HG03439 (cell line): ENCODE measurements around the gene MYO5A.
"Not testable (repeated sequence)": the region's sequence is repeated elsewhere in the genome, so short reads cannot be mapped to it uniquely, and the experiment has no call there.

ENCODE experiments used
- ATAC-seq: cut with Tn5 transposase; IDR thresholded peaks from one replicate; pipeline ENCODE4 v1.9.1; 2021; ENCODE audit warnings: mild to moderate bottlenecking, moderate library complexity; ENCODE audit not compliant: unreplicated experiment

The MYO5A gene

DNA sequence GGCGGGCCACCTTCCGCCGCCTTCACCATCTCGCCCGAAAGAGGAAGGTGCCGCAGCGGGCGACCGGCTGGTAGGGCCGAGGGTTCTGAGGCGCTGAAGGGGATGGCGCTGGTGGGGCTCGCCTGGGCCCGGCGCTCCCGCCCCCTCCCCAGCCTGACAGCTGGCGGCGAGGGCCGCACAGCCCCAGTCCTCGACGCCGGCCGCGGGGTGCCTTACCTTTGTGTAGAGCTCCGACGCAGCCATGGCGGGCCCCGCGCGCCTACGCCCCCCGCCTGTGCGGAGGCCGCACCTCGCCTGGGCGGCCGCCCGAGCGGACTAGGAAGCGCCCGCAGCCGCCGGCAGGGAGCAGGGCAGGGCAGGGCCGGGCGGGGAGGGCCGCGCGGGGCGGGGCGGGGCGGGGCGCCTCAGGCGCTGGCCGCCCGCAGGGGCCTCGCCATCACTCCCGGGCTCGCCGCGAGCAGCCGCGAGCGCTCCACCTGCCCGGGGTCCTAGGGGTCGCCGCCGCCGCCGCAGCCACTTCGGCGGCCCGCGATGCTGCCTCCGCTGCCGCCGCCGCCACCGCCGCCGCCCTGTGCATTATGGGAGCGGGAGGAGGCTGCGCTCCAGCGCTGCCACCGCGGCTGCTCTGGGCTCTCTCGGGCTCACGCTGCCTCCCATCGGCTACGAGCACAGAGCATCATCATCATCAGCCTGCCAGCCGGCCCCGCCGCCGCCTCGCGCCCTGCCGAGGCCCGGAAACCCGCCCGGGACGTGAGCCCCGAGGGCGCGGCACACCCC lies at the start of gene MYO5A:
Gene MYO5A, minus strand, starts transcription at position 317 of the 777 bp plus-strand sequence. Its CDS starts 74 bp downstream, at position 243.
- peak; percentile 79 for ATAC-seq

DNA sequence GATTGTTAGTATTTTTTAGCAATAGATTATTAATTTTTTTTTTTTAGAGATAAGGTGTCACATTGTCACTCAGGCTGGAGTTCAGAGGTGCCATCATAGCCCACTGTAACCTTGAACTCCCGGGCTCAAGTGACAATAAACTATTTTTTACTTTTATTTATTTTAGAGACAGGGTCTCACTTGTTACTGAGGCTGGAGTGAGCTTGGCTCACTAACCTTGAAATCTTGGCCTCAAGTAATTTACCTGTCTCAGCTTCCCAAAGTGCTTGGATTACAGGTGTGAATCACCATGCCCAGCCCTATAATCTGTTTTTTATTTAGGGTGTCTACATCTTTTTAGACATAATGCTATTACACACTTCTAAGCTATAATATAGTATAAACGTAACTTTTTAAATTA lies 48.0 kb upstream of the MYO5A start:
- ATAC-seq = no peak

DNA sequence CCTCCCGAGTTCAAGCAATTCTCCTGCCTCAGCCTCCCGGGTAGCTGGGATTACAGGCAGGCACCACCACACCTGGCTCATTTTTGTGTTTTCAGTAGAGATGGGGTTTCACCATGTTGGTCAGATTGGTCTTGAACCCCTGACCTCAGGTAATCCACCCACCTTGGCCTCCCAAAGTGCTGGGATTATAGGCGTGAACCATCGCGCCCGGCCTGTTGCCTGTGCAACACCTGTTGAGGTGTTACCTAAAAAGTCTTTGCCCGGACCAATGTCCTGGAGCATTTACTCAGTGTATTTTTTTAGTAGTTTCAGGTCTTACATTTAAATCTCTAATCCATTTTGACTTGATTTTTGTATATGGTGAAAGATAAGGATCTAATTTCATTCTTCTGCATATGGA lies 46.9 kb upstream of the MYO5A start:
- ATAC-seq = not testable (repeated sequence)

DNA sequence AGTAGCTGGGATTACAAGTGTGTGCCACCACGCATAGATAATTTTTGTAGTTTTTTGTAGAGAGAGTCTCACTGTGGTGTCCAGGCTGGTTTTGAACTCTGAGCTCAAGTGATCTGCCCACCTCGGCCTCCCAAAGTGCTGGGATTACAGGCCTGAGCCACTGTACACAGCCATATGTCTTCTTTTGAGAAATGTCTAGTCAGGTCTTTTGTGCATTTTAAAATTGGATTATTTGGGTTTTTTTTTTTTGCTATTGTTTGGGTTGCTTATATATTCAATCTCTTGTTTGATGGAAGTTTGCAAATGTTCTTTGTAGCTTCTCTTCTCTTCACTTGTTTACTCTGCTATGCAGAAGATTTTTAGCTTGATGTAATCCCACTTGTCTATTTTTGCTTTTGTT lies 46.4 kb upstream of the MYO5A start:
- ATAC-seq = no peak

DNA sequence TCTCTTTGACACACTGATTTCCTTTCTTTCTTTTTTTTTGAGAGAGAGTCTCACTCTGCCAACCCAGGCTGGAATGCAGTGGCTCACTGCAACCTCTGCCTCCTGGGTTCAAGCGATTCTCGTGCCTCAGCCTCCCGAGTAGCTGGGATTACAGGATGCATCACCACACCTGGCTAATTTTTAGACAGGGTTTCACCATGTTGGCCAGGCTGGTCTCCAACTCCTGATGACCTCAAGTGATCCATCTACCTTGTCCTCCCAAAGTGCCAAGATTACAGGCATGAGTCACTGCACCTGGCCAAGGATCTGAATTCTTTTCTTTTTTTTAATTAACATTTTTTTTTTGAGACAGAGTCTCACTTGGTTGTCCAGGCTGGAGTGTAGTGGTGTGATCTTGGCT lies 45.9 kb upstream of the MYO5A start:
- ATAC-seq = not testable (repeated sequence)

DNA sequence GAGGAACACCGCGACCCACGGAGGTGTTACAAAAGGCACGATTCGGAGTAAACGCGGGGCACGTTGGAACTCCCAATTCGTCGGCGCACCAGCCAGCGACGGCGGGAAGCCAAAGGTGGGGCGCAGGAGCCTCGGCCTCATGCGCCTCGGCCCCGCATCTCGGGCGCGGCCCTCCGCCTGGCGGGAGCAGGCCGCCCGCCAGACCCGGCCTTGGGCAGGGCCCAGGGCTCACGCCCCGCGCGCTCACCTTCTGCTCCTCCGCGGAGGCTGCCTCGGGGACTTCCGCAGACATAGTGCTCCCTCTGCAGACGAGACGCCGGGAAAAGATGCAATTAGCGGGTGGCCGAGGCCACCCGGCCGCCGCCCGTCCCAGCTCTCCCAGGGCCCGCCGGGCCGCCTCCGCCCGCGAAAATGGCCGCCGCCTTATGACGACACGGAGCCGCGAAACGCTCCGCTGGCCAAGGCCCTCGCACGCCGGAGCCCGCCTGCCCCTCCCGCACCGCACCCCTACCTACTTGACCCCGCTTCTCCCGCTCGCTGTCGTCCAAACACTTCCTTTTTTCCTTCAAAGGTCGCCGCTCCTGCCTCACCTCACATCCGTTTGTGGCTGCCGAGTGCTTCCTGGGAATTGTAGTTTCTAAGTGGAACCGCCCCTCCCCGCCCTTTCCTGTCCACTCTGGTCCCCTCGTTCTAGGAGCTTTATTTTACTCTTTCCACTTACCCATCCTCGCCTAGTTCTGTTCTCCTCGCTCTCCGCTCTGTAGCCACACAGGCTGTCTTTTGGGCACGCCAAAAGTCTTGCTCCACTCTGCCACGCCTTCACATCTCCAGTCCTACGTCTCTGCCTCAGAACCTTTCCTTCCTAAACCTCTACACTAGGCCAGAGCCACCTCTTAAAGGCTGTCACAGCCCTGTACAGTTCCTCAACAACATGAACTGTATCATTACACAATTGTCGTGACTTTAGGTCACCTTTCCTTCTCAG lies 40.2 kb upstream of the MYO5A start, which contains the start of gene ARPP19:
Gene ARPP19, minus strand, starts transcription at position 430 of the 985 bp plus-strand sequence. Its CDS starts 138 bp downstream, at position 292.
- peak; percentile 68 for ATAC-seq

DNA sequence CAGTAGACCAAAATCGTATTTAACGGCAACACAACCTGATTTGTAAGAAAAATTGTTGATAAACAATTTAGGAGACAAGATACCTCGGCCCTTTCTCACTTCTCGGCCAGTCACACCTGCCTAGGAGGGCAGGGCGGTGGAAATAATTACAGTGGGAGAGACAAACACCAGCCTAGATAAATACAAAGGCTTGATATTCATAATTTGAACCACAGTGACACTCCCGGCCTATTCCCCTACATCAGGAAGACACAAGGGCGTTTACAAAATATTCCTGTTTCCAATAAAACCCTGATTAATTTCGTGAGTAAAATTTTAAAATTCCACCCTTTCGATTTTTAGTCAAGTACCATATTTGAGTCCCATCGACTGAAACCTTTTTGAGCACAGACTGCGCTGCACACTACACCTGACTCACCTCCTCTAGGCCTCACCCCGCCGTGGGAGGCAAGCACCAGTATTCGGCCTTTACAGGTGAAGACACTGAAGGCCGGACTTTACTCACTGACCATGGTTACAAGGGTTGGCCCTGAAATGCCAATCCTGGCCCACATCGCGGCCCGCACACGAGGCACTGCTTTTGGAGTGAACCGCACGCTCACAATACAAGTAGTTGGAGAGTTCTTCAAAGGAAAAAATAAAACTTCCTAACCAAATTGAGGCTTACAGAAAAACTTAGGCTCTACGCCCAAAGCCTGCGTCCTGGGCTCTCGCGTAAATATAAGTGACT lies 39.4 kb upstream of the MYO5A start:
- peak; percentile 35 for ATAC-seq

DNA sequence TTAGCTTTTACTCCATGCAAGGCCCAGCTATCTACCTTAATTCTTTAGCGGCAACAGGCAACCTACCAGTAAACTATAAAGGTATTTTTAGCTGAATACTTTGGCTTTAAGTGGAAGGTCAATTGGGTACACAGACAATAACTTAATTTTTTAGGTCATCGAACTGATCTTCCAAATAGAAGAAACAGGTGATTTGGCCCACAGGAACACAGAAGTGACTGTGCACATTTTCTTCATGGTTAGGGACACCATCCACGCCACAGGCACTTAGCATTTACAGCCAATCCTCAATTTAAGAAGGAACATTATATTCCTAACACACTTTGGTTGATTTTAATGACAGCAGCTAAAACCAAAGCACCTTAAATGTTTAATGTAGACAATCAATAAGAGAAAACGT lies 38.2 kb upstream of the MYO5A start:
- ATAC-seq = no peak

DNA sequence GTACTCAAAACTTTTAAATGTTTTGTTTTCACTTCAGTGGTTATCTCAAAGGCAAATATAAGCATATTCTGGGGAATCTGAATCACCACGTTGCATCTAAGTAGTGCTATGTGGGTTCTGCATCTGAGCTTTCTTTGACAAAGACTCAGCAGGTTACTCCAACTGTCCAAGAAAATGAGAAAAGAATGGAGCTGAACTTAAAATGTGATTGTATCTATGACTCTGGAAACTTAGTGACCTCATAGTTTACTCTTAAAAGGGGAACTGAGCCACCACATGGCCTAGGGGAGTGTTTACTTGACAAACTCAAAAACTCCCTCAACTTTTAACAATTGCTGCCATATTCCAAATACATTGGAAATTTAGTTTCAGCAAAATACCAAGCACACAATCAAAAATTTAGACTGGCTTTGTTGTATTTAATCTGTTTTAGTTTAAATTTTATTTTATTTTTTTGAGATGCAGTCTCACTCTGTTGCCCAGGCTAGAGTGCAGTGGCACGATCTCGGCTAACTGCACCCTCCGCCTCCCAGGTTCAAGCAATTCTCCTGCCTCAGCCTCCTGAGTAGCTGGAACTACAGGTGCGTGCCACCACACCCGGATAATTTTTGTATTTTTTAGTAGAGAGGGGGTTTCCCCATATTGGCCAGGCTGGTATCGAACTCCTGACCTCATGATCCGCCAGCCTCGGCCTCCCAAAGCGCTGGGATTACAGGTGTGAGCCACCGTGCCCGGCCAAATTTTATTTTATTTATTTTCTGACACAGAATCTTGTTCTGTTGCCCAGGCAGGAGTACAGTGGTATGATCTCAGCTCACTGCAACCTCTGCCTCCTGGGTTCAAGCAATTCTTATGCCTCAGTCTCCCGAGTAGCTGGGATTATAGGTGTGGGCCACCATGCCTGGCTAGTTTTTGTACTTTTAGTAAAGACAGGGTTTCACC lies 37.0 kb upstream of the MYO5A start:
- ATAC-seq = peak; percentile 36

DNA sequence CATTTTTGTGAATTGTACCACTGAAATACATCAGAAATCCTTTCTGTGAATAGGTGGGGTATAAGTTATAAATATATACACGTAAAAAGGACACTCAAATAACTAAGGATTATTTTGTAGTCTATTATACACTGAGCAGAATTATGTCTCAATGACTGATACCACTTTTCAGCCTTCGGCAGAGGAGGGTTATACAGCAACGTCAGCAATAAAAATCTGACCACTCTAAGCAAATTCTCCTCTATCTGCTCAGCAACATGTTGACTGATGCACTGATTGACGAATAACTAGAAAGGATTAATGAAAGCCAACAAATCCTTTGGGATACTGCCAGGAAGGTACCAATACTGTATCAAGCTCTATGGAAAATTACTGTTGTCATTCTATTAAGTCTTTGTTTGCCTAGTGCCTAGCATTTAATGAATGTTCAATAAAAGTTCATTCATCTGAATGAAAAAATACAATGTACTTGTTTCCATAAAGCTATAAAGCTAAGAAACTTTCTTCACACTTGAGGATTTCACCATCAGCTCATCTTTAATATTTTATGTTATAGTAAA lies 34.9 kb upstream of the MYO5A start:
- no peak for ATAC-seq

DNA sequence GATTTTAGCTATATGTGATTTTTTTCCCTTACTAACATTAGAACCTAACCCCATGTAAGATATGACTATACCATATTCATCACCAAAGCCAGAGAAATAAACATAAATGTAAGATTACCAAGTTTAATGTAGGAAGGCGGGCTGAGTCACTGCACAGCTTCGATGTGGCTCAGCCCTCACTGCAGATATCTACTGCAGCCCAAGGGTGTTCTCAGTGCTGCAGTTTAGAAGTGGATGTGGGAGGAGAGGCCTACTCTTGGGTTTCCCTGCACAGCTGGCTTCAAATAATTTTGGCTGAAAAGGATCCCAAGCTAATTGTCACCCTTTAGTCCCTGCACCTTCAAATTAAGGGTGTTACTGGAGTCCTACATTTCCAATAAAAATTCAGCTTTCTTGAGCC lies 30.9 kb upstream of the MYO5A start:
- peak; percentile 26 for ATAC-seq

DNA sequence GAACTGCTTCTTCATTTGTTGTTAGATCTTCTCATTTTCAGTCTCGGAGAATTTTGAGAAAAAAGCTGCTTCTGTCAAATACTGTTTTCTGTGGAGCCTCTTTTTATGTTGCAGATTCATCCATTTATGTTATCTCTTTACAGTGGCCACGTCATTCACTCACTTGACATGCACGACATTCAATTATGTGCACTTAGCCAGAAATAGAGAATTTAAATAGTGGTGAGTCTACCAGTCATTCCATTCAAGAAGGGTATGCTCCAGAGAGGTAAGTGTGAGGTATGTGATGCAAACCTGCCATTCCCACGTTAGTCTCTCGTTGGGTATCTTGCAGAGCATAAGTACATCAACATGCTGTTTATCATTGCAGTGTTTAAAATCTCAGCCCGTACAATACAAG lies 30.3 kb upstream of the MYO5A start:
- peak; percentile 45 for ATAC-seq

DNA sequence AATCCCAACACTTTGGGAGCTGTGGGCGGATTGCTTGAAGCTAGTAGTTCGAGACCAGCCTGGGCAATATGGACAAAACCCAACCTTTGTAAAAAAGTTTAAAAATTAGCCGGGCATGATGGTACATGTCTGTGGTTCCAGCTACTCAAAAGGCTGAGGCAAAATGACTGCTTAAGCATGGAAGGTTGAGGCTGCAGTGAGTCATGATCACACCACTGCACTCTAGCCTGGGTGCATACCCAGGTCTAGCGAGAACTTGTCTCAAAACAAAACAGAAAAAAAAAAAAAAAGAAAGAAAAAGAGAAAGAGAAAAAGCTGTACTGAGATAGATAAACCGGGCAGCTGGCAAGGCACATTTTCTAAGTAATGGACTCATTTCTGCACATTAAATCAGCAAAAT lies 29.5 kb upstream of the MYO5A start:
- peak; percentile 68 for ATAC-seq

DNA sequence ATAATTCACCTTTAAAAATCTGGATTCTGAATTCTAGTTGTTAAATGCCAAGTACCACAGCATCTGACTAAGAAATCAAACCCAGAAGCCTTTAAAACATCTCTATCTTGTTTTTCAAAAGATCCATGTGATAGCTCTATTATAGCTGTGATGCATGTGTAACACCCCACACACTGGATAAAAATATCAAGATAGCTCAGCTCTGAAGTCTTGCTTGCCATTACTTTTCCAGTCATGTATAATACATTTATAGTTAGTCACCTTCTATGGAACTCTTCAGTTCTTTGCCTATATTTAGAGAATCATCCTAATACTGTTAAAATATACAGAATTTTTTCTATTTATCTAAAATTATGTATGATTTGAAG lies 28.6 kb upstream of the MYO5A start:
- no peak for ATAC-seq

DNA sequence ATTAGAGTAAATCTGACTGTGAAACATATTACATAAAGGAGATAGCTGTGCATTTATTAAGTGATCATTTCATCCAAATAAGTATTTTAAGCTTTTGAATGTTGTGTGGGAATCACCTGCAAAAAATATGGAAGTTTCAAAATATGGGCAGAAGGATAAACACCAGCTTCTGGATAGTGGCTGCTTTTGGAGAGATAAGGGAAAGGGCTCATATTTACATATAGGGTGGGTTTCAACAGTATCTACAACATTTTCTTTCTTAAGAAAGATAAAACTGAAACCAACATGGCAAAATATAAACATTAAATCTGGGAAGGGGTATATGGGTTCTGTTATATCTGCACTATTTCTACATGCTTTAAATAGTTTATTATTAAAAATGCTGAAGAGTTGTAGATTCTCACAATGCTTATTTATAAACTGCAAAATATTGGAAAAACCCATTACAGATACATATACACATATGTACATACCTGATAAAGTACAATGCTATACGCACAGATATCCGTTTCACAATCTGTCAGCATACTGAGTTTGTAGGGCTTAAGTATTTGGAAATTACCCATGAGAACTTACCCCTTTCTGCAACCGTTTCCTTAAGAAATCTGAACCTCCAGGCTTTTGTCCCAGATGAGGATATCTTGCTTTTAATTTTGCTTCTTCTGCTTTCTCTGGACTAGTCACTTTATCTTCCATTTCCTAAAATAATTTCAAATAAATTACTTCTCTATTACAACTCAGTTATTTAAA lies 28.0 kb upstream of the MYO5A start:
- ATAC-seq = no peak

DNA sequence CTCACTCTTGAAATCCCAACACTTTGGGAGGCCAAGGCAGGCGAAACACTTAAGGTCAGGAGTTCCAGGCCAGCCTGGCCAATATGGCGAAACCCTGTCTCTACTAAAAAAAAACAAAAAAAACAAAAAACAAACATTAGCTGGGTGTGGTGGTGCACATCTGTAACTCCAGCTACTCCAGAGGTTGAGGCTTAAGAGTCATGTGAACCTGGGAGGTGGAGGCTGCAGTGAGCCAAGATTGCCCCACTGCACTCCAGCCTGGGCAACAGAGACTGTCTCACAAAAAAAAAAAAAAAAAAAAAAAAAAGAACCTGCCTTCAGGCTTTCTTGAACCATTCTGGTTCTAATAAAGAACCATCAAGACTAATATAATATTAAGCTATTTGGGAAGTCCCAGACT lies 23.6 kb upstream of the MYO5A start:
- no peak for ATAC-seq

DNA sequence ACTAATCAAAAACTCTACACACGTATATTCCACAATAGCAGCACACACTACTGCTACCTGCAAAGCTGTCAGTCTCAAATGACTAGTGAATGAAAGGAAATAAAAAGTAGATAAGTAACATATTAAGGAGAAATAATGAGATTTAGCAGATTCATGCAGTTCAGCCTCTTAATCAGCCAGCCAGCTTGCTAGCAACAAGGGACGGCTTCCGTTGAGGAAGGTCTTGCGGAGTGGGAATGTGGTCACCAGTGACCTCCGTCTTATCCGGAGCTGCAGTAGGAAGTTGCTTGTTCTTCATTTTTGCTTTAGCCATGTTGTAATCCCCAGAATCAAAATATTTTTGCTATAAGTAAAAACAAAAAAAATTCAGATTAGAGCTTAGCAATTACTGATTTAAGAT lies 23.1 kb upstream of the MYO5A start:
- no peak for ATAC-seq

DNA sequence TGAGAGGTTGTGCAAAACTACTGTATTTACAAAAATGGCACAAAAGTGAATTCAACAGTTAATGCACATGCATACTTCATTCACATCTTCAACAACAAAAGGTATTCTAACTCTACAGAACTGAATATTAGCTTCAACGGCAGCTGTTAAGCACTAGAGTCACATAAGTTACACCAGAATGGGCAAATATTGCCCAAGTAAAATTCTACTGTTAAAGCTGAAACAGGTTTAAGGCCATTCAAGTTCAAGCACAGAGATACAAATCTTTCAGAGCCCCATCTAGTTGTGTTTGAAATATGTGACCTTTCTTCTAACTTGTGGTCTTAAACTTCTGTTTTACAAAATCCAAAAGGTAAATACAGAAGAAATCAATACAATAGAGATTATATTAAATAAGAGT lies 22.5 kb upstream of the MYO5A start:
- ATAC-seq = not testable (repeated sequence)
